Panc1 (cell line): ENCODE measurements around the gene ZBTB43. TPM values are rescaled to one million over a fixed set of nuclear protein-coding genes. Genes with fewer than 3 reads are reported as not detected.

ENCODE experiments used
- ATAC-seq: fragments of 200-7000 bp; cut with Tn5 transposase; 2 replicates; pipeline ENCODE4 v1.9.1; 2020; ENCODE audit warnings: mild to moderate bottlenecking, moderate library complexity
- BruUV-seq: library from RNA; stranded (reverse); fragments of 400-500 nt; replicated peaks from 2 replicates; lab custom pipeline; 2021; lab: Mats Ljungman, UMichigan
- CTCF ChIA-PET: fragments of 300-600 bp; sonication (Branson Sonifier 250); formaldehyde crosslinking; loops from one replicate; lab custom pipeline; 2022; ENCODE audit warnings: antibody characterized with exemption; lab: Charles Lee
- POLR2A ChIA-PET: fragments of 300-600 bp; sonication (Branson Sonifier 250); formaldehyde crosslinking; loops from one replicate; lab custom pipeline; 2022; ENCODE audit warnings: antibody characterized with exemption; lab: Charles Lee
- DNase-seq: peaks from one replicate; pipeline ENCODE4 v3.0.0-alpha.2; 2010; ENCODE audit warnings: low read depth, low spot score
- H3K27ac ChIP-seq: 2 replicates; pipeline ENCODE4 v1.5.1; 2011; ENCODE audit warnings: mild to moderate bottlenecking, low read length, inconsistent platforms
- H3K27me3 ChIP-seq: fragments of 200-500 bp; sonication (Bioruptor generic); 2 replicates; pipeline ENCODE4 v1.6.0; 2014; ENCODE audit warnings: low read length, inconsistent platforms; ENCODE audit not compliant: control insufficient read depth, insufficient read depth
- H3K36me3 ChIP-seq: fragments of 200-500 bp; sonication (Bioruptor generic); 2 replicates; pipeline ENCODE4 v1.5.1; 2014; ENCODE audit warnings: inconsistent platforms, mild to moderate bottlenecking, low read length, moderate library complexity; ENCODE audit not compliant: control insufficient read depth, insufficient read depth
- H3K4me1 ChIP-seq: 2 replicates; pipeline ENCODE4 v1.5.1; 2011; ENCODE audit warnings: inconsistent platforms, mild to moderate bottlenecking, low read length, moderate library complexity; ENCODE audit not compliant: control insufficient read depth, insufficient read depth
- H3K4me3 ChIP-seq, 2 experiments: 2 replicates each; pipeline ENCODE4 v1.5.1; 2011 to 2012; ENCODE audit warnings: low read depth in 2 of 2, low read length in 2 of 2, mild to moderate bottlenecking in 2 of 2, inconsistent platforms in 1 of 2, moderate library complexity in 1 of 2
- H3K9me3 ChIP-seq: fragments of 200-500 bp; sonication (Bioruptor generic); 2 replicates; pipeline ENCODE4 v1.5.1; 2014; ENCODE audit warnings: low read depth, mild to moderate bottlenecking, inconsistent platforms, low read length, moderate library complexity; ENCODE audit not compliant: control insufficient read depth, insufficient read depth
- CTCF ChIP-seq: fragments of 450-650 bp; IDR thresholded peaks from 2 replicates; pipeline ENCODE4 v1.5.1; 2017; ENCODE audit warnings: mild to moderate bottlenecking
- POLR2AphosphoS5 ChIP-seq: IDR thresholded peaks from 2 replicates; pipeline ENCODE4 v1.6.1; 2012; ENCODE audit warnings: mild to moderate bottlenecking, low read depth, low read length, moderate library complexity
- REST ChIP-seq, 2 experiments: IDR thresholded peaks; 2 replicates each; pipeline ENCODE4 v1.6.1; 2011 to 2012; ENCODE audit warnings: low read depth in 2 of 2, control low read depth in 1 of 2, low read length in 1 of 2, mild to moderate bottlenecking in 1 of 2, moderate library complexity in 1 of 2; ENCODE audit not compliant: insufficient read depth in 1 of 2
- SIN3A ChIP-seq: IDR thresholded peaks from 2 replicates; pipeline ENCODE4 v1.6.1; 2012; ENCODE audit warnings: low read depth, mild to moderate bottlenecking, low read length, moderate library complexity, borderline replicate concordance; ENCODE audit not compliant: insufficient read depth
- TCF7L2 ChIP-seq: IDR thresholded peaks from 2 replicates; pipeline ENCODE4 v1.6.1; 2011; ENCODE audit warnings: mild to moderate bottlenecking, low read depth, low read length, inconsistent platforms
- in situ Hi-C: cut with HindIII; loops from 2 replicates; pipeline ENCODE4 v1.10.0; 2016; ENCODE audit warnings: low sequenced_read_pairs, low pct_unique_long_range_greater_than_20kb
- intact Hi-C: fragments of 100-400 bp; cut with micrococcal nuclease; formaldehyde crosslinking; loops from one replicate; pipeline ENCODE4 v1.10.0; 2022; ENCODE audit not compliant: unreplicated experiment
- total RNA-seq: library from RNA; stranded (reverse); gene quantifications from one replicate; pipeline ENCODE4 v1.2.1, GENCODE V29; 2021; ENCODE audit not compliant: unreplicated experiment

The ZBTB43 gene
- total RNA-seq, 1 experiment from 2014 or later = 9.7 TPM

- ATAC-seq (no peak), DNase-seq (no peak)
- intact Hi-C loops = no loop called here
- H3K4me3 ChIP-seq = no peak overlapping the region
- peaks cover 2% of the 10 kb centered on the region for H3K36me3 ChIP-seq
- CTCF ChIA-PET = no interaction called here
- BruUV-seq = no TSS peak
- in situ Hi-C loops = no loop called here
- H3K4me1 ChIP-seq = no peaks in the 10 kb centered on the region
- H3K27ac ChIP-seq = no peak overlapping the region
- POLR2A ChIA-PET = no interaction called here
- no peaks in the 10 kb centered on the region for H3K27me3 ChIP-seq
- H3K9me3 ChIP-seq = no peaks in the 10 kb centered on the region
- no peak for TF ChIP-seq POLR2AphosphoS5
- TF ChIP-seq SIN3A = no peak
- TF ChIP-seq TCF7L2 = no peak
- no peak for TF ChIP-seq REST (IDR thresholded peaks at IDR 0.05; ENCODE audit: insufficient read depth in 1 of 2, low read depth in 2 of 2, low read length in 1 of 2)
Observed at GRCh38 chr9:126883636-126884035, 78.8 kb downstream of the ZBTB43 start.

- H3K4me3 ChIP-seq = no peak overlapping the region
- POLR2A ChIA-PET = no interaction called here
- no peaks in the 10 kb centered on the region for H3K9me3 ChIP-seq
- ATAC-seq (no peak), DNase-seq (no peak)
- CTCF ChIA-PET = no interaction called here
- no TSS peak for BruUV-seq
- no peaks in the 10 kb centered on the region for H3K4me1 ChIP-seq
- H3K36me3 ChIP-seq = peaks cover 2% of the 10 kb centered on the region; the same call in 1 of the 2 replicates
- intact Hi-C loops (no loop called here), in situ Hi-C loops (no loop called here)
- no peaks in the 10 kb centered on the region for H3K27me3 ChIP-seq
- H3K27ac ChIP-seq = no peak overlapping the region
- TF ChIP-seq CTCF (no peak), TCF7L2 (no peak), POLR2AphosphoS5 (no peak), REST (IDR thresholded peaks at IDR 0.05; ENCODE audit: insufficient read depth in 1 of 2, low read depth in 2 of 2, low read length in 1 of 2) (no peak), SIN3A (no peak)
Observed at GRCh38 chr9:126885131-126885641, 80.3 kb downstream of the ZBTB43 start.
